Gastrocnemius medialis (tissue), 4 donors: Measurements from ENCODE around the gene GPBP1L1. TPM values are rescaled to one million over a fixed set of nuclear protein-coding genes. Genes with fewer than 3 reads are reported as not detected.

Experiments used
- ATAC-seq, 2 donors: fragments of 150-250 bp; one replicate each; pipeline ENCODE4 v1.9.1; 2016
- DNase-seq, 2 donors: peaks; one replicate each; pipeline ENCODE4 v3.0.0-alpha.2; 2019
- H3K27ac ChIP-seq, 4 donors: fragments of 200-600 bp; sonication (generic); 1 replicate in 1 of 4; 2 replicates in 3 of 4; pipeline ENCODE4 v1.5.1; 2016 to 2018; ENCODE audit warnings: mild to moderate bottlenecking in 2 of 4, moderate library complexity in 1 of 4
- H3K27me3 ChIP-seq, 3 donors: fragments of 200-600 bp; sonication (generic) in 2 of 3; 1 replicate in 1 of 3; 2 replicates in 2 of 3; pipeline versions ENCODE4 v1.5.1 to v1.6.0; 2016 to 2019; ENCODE audit warnings: mild to moderate bottlenecking in 1 of 3, moderate library complexity in 1 of 3
- H3K36me3 ChIP-seq, 2 donors: fragments of 200-600 bp; sonication (generic) in 1 of 2; one replicate each; pipeline ENCODE4 v1.5.1; 2017 to 2018
- H3K4me1 ChIP-seq, 2 donors: fragments of 200-600 bp; sonication (generic) in 1 of 2; one replicate each; pipeline ENCODE4 v1.5.1; 2016 to 2017; ENCODE audit warnings: mild to moderate bottlenecking in 2 of 2
- H3K4me3 ChIP-seq, 4 donors: fragments of 200-600 bp; sonication (generic) in 3 of 4; 1 replicate in 1 of 4; 2 replicates in 3 of 4; pipeline ENCODE4 v1.5.1; 2016 to 2019; ENCODE audit warnings: mild to moderate bottlenecking in 2 of 4
- H3K9me3 ChIP-seq, 3 donors: fragments of 200-600 bp; sonication (generic) in 2 of 3; 1 replicate in 1 of 3; 2 replicates in 2 of 3; pipeline ENCODE4 v1.5.1; 2016 to 2019
- CTCF ChIP-seq, 5 experiments: fragments of 450-650 bp in 3 of 5; fragments of 200-600 bp in 2 of 5; sonication (generic) in 2 of 5; IDR thresholded peaks in 4 of 5; conservative IDR thresholded peaks in 1 of 5; 1 replicate in 4 of 5; 2 replicates in 1 of 5; pipeline ENCODE4 v1.5.1; 2016 to 2019; ENCODE audit warnings: antibody characterized with exemption in 5 of 5, mild to moderate bottlenecking in 3 of 5, moderate library complexity in 3 of 5
- POLR2A ChIP-seq, 2 donors: fragments of 450-650 bp; IDR thresholded peaks; one replicate each; pipeline ENCODE4 v1.6.1; 2017; ENCODE audit warnings: antibody characterized with exemption in 2 of 2, mild to moderate bottlenecking in 2 of 2, moderate library complexity in 2 of 2
- in situ Hi-C, 4 donors: fragments of 200-750 bp; cut with MboI; loops; one replicate each; pipeline versions ENCODE4 v1.15.0 to v1.8.0; 2017; ENCODE audit warnings: low sequenced_read_pairs in 4 of 4
- intact Hi-C: fragments of 100-400 bp; cut with DNase I; formaldehyde crosslinking; loops from one replicate; pipeline ENCODE4 v1.15.1; 2023; ENCODE audit warnings: low total_unique reads
- total RNA-seq, 4 donors: library from RNA; depleted of rRNA; stranded (reverse); fragments of >200 nt; gene quantifications; one replicate each; pipeline versions ENCODE4 v1.1.0 to v1.2.3, GENCODE V29; 2016

GPBP1L1 gene
- total RNA-seq, 4 donors from 2014 or later = 58.5 to 99.5 (median 81.8) TPM

- Histone ChIP-seq H3K4me3 (peak within 1 kb of the TSS; percentile 78 to 99 (median 89)), H3K9me3 (no peaks in the 10 kb centered on the region), H3K27ac (peak within 1 kb of the TSS; percentile 95 to 98 (median 97)), H3K4me1 (peaks cover 24 to 27% of the 10 kb centered on the region in 2 donors), H3K27me3 (no peaks in the 10 kb centered on the region), H3K36me3 (peaks cover 0 to 2% of the 10 kb centered on the region in 2 donors)
- intact Hi-C loops = loop anchor here (2.0 to 10.0 kb wide), 8 partner anchors 63 to 953 kb away; partner anchors contain the start of genes EIF2B3, IPP, KIF2C and MAST2
- in situ Hi-C loops = loop anchor here in 1 of 4 donors (25.0 kb wide), 1 partner anchor 101 kb away; the partner anchor contains the start of gene NASP
- DNase-seq (peak; percentile 71 to 81), ATAC-seq (peak; percentile 64 to 70)
- TF ChIP-seq POLR2A (IDR thresholded peaks at IDR 0.05) (peak in 1 of 2 donors; percentile 14), CTCF (IDR thresholded peaks at IDR 0.05 in 4 of 5, conservative IDR thresholded peaks at IDR 0.05 in 1 of 5) (peak in 3 of 5 experiments; percentile 18 to 41 (median 20))
Observed at GRCh38 chr1:45687754-45688740, 1.7 kb upstream of the GPBP1L1 start, which contains the start of gene TMEM69. Gene TMEM69 (plus strand): TSS chr1:45688181. CDS start chr1:45691069, 2,888 bp downstream.

GRCh38 chr1:45687014-45687753, 851 bp upstream of the GPBP1L1 start:
- DNase-seq (peak; percentile 98 to 99), ATAC-seq (peak; percentile 80 to 83)
- Histone ChIP-seq H3K27ac (peak overlapping the region; percentile 95 to 98 (median 97)), H3K36me3 (no peaks in the 10 kb centered on the region), H3K27me3 (no peaks in the 10 kb centered on the region), H3K4me3 (peak overlapping the region; percentile 87 to 99 (median 94)), H3K9me3 (no peaks in the 10 kb centered on the region), H3K4me1 (peaks cover 32 to 36% of the 10 kb centered on the region in 2 donors)
- intact Hi-C loops = loop anchor here (2.0 to 10.0 kb wide), 8 partner anchors 64 to 952 kb away; partner anchors contain the start of genes EIF2B3, IPP, KIF2C and MAST2
- in situ Hi-C loops = loop anchor here in 1 of 4 donors (25.0 kb wide), 1 partner anchor 100 kb away; the partner anchor contains the start of gene NASP
- TF ChIP-seq CTCF (IDR thresholded peaks at IDR 0.05 in 4 of 5, conservative IDR thresholded peaks at IDR 0.05 in 1 of 5) = no peak
- TF ChIP-seq POLR2A (IDR thresholded peaks at IDR 0.05) = peak; percentile 70 to 94

GRCh38 chr1:45686015-45686287, 382 bp downstream of the GPBP1L1 start:
- intact Hi-C loops = loop anchor here (1.0 to 10.0 kb wide), 9 partner anchors 65 to 951 kb away; partner anchors contain the start of genes EIF2B3, IPP, KIF2C and MAST2
- peak overlapping the region; percentile 95 to 98 (median 97) for H3K27ac ChIP-seq
- in situ Hi-C loops = loop anchor here in 1 of 4 donors (25.0 kb wide), 1 partner anchor 99 kb away; the partner anchor contains the start of gene NASP

More at GRCh38 chr1:45686015-45686287, 382 bp downstream of the GPBP1L1 start:
- no peak for TF ChIP-seq CTCF (IDR thresholded peaks at IDR 0.05 in 4 of 5, conservative IDR thresholded peaks at IDR 0.05 in 1 of 5)
- TF ChIP-seq POLR2A (IDR thresholded peaks at IDR 0.05) = no peak
- H3K27me3 ChIP-seq = no peaks in the 10 kb centered on the region
- no peaks in the 10 kb centered on the region for H3K36me3 ChIP-seq
- H3K4me1 ChIP-seq = peaks cover 44 to 48% of the 10 kb centered on the region in 2 donors
- DNase-seq = peak; percentile 38 to 66
- ATAC-seq = peak; percentile 6 to 20
- peak overlapping the region; percentile 87 to 99 (median 94) for H3K4me3 ChIP-seq
- H3K9me3 ChIP-seq = no peaks in the 10 kb centered on the region
